ENCODE data around the gene CCDC71. TPM values are rescaled to one million over a fixed set of nuclear protein-coding genes. Genes with fewer than 3 reads are reported as not detected.

Gene CCDC71
- polyA plus RNA-seq, 3 donors, result 20.2 to 30.2 (median 24.3) TPM

- DNase-seq (ENCODE audit: extremely low read depth in 1 of 11, low read depth in 9 of 11, low spot score in 4 of 11), result peak in 2 of 11 donors; percentile 22 to 32
Observed at GRCh38 chr3:49173792-49174170, 7.7 kb upstream of the CCDC71 start.

GRCh38 chr3:49173116-49173791 lies 7.1 kb upstream of the CCDC71 start:
- DNase-seq (ENCODE audit: extremely low read depth in 1 of 11, low read depth in 9 of 11, low spot score in 4 of 11), result peak; percentile 57 to 81 (median 70)

- DNase-seq (ENCODE audit: extremely low read depth in 1 of 11, low read depth in 9 of 11, low spot score in 4 of 11), result no peak
Observed at GRCh38 chr3:49172551-49173041, 6.5 kb upstream of the CCDC71 start.

GRCh38 chr3:49171775-49172500 lies 5.8 kb upstream of the CCDC71 start:
- DNase-seq (ENCODE audit: extremely low read depth in 1 of 11, low read depth in 9 of 11, low spot score in 4 of 11), result no peak

- peak; percentile 67 to 89 (median 79) for DNase-seq (ENCODE audit: extremely low read depth in 1 of 11, low read depth in 9 of 11, low spot score in 4 of 11)
Observed at GRCh38 chr3:49171119-49171774, 5.1 kb upstream of the CCDC71 start, which contains the start of gene KLHDC8B. Gene KLHDC8B (plus strand): TSS chr3:49171598. CDS start chr3:49172770, 1,172 bp downstream.

- DNase-seq (ENCODE audit: extremely low read depth in 1 of 11, low read depth in 9 of 11, low spot score in 4 of 11), result no peak
Observed at GRCh38 chr3:49170744-49171118, 4.6 kb upstream of the CCDC71 start.

GRCh38 chr3:49166752-49167556 lies 823 bp upstream of the CCDC71 start:
- no peak for DNase-seq (ENCODE audit: extremely low read depth in 1 of 11, low read depth in 9 of 11, low spot score in 4 of 11)

GRCh38 chr3:49164983-49165720 lies 979 bp downstream of the CCDC71 start:
- no peak for DNase-seq (ENCODE audit: extremely low read depth in 1 of 11, low read depth in 9 of 11, low spot score in 4 of 11)

- DNase-seq (ENCODE audit: extremely low read depth in 1 of 11, low read depth in 9 of 11, low spot score in 4 of 11), result no peak
Observed at GRCh38 chr3:49163609-49164008, 2.5 kb downstream of the CCDC71 start.

- DNase-seq (ENCODE audit: extremely low read depth in 1 of 11, low read depth in 9 of 11, low spot score in 4 of 11), result no peak
Observed at GRCh38 chr3:49162751-49163419, 3.2 kb downstream of the CCDC71 start.

- no peak for DNase-seq (ENCODE audit: extremely low read depth in 1 of 11, low read depth in 9 of 11, low spot score in 4 of 11)
Observed at GRCh38 chr3:49161808-49162530, 4.2 kb downstream of the CCDC71 start.

GRCh38 chr3:49161197-49161596 lies 4.9 kb downstream of the CCDC71 start:
- DNase-seq (ENCODE audit: extremely low read depth in 1 of 11, low read depth in 9 of 11, low spot score in 4 of 11), result no peak

- no peak for DNase-seq (ENCODE audit: extremely low read depth in 1 of 11, low read depth in 9 of 11, low spot score in 4 of 11)
Observed at GRCh38 chr3:49158792-49159191, 7.3 kb downstream of the CCDC71 start.

- DNase-seq (ENCODE audit: extremely low read depth in 1 of 11, low read depth in 9 of 11, low spot score in 4 of 11), result no peak
Observed at GRCh38 chr3:49158103-49158709, 7.9 kb downstream of the CCDC71 start.

GRCh38 chr3:49157289-49157688 lies 8.8 kb downstream of the CCDC71 start:
- no peak for DNase-seq (ENCODE audit: extremely low read depth in 1 of 11, low read depth in 9 of 11, low spot score in 4 of 11)

- no peak for DNase-seq (ENCODE audit: extremely low read depth in 1 of 11, low read depth in 9 of 11, low spot score in 4 of 11)
Observed at GRCh38 chr3:49153349-49153912, 12.7 kb downstream of the CCDC71 start.

- DNase-seq (ENCODE audit: extremely low read depth in 1 of 11, low read depth in 9 of 11, low spot score in 4 of 11), result no peak
Observed at GRCh38 chr3:49151610-49152009, 14.5 kb downstream of the CCDC71 start.

All from renal cortex interstitium (tissue), 11 donors.